OCI-LY1 (cell line): ENCODE results near the gene TINAG.

Experiments used
- CTCF ChIP-seq: fragments of 200-600 bp; sonication (generic), shearing (Covaris generic); IDR thresholded peaks from 2 replicates; pipeline ENCODE4 v1.5.1; 2017; ENCODE audit warnings: mild to moderate bottlenecking, antibody characterized with exemption, low read length, moderate library complexity, mixed read lengths
- EZH2 ChIP-seq: fragments of 200-600 bp; sonication (generic), shearing (Covaris generic); IDR thresholded peaks from 2 replicates; pipeline ENCODE4 v1.8.0; 2017; ENCODE audit warnings: borderline replicate concordance, mixed run types, mild to moderate bottlenecking, antibody characterized with exemption, low read length, moderate library complexity, mixed read lengths

GRCh38 chr6:54262499-54262898 lies 45.7 kb upstream of the TINAG start:
- TF ChIP-seq CTCF (no peak), EZH2 (no peak)
